NCI-H146 (cell line): ENCODE data around the gene TECTA.

Experiments used
- DNase-seq: peaks from one replicate; lab custom pipeline; 2025; lab: John Stamatoyannopoulos, UW

Gene TECTA, protein sequence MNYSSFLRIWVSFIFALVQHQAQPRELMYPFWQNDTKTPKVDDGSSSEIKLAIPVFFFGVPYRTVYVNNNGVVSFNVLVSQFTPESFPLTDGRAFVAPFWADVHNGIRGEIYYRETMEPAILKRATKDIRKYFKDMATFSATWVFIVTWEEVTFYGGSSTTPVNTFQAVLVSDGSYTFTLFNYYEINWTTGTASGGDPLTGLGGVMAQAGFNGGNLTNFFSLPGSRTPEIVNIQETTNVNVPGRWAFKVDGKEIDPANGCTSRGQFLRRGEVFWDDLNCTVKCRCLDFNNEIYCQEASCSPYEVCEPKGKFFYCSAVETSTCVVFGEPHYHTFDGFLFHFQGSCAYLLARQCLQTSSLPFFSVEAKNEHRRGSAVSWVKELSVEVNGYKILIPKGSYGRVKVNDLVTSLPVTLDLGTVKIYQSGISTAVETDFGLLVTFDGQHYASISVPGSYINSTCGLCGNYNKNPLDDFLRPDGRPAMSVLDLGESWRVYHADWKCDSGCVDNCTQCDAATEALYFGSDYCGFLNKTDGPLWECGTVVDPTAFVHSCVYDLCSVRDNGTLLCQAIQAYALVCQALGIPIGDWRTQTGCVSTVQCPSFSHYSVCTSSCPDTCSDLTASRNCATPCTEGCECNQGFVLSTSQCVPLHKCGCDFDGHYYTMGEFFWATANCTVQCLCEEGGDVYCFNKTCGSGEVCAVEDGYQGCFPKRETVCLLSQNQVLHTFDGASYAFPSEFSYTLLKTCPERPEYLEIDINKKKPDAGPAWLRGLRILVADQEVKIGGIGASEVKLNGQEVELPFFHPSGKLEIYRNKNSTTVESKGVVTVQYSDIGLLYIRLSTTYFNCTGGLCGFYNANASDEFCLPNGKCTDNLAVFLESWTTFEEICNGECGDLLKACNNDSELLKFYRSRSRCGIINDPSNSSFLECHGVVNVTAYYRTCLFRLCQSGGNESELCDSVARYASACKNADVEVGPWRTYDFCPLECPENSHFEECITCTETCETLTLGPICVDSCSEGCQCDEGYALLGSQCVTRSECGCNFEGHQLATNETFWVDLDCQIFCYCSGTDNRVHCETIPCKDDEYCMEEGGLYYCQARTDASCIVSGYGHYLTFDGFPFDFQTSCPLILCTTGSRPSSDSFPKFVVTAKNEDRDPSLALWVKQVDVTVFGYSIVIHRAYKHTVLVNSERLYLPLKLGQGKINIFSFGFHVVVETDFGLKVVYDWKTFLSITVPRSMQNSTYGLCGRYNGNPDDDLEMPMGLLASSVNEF (N-terminal part only)

DNA sequence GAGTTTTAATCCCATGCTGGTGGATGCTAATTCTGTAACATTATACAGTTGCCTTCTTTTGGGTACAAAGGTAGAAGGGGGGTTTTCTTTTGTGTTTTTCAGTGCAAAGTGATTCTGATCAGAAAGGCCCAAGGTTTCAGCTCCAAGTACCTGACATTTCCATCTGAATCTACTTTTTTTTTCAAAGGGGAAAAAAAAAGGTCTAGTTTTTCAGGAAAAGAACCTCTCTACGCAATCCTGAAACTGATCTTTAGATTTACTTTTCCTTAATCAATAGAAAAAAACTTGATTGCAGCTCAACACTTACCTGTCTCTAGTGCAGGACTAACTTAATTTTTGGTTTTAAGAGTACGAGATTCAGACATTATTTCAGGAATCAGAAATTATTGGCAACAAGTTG lies at the start of gene TECTA:
TSS of gene TECTA (plus strand) at position 301 of the 400 bp plus-strand sequence. CDS start 1,423 bp downstream, outside the sequence.
- no peak for DNase-seq

DNA sequence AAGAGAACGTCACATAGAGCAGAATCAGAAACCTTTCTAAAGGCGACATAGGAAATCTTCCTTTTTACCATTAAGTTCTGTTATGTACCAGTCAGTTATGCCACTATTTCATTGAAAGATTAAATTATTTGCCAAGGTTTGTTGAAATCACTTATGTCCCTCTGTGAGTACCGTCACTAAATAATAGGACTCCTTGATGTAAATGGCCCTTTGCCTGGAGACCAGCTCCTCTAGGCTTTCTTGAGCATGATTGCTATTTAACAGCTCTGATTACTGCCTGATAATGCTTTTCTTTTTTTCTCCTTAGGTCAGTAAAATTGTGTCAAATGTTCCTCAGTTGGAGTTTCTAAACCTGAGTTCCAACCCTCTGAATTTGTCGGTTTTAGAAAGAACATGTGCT lies 47.8 kb upstream of the TECTA start:
- no peak for DNase-seq

DNA sequence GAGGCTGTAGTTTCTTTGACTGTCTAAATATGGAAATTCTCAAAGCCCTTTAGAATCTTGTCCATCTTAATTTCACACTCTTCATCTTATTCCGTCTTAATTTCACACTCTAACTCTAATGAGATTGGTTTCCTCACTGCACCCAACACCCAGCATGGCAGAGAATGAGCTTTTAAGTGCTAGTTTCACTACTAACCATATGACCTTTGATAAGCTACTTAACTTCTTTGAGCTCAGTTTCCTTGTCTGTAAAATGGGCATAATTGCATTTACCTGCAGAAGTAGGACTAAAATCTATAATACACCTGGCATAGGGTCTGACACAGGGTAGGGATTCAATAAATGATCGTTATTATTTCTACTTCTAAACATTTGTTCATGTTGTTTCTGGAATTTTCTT lies 46.8 kb upstream of the TECTA start:
- no peak for DNase-seq

DNA sequence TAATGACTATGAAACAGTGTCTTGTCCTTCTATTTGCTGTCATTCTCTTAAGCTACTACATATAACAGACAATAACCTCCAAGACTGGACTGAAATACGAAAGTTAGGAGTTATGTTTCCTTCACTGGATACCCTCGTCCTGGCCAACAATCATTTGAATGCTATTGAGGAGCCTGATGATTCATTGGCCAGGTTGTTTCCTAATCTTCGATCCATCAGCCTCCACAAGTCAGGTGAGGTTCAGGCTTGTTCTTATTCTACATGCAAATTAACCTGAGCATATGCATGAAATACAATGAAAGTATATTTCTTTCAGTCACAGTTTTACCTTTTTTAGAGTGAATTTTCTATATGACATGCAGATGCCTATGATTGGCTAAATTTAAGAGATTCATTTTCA lies 46.0 kb upstream of the TECTA start:
- DNase-seq = no peak

DNA sequence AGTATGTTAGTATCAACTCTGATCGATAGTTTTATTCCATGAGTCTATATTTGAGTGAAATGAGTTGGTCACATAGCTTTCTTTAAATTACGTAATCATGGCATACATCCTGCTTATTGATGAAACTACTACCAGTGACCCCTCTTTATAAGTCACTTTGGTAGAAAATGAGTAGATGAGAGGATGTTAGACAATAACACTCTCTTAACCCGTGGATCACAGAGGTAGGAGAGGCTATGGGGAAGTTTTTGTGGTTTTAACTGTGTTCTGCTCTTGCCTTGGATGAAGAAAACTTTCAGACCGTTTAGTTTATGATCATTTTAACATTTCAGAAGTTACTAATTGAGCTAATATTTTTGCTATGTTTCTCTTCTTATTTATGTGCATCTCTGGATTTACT lies 43.1 kb upstream of the TECTA start:
- DNase-seq = no peak

DNA sequence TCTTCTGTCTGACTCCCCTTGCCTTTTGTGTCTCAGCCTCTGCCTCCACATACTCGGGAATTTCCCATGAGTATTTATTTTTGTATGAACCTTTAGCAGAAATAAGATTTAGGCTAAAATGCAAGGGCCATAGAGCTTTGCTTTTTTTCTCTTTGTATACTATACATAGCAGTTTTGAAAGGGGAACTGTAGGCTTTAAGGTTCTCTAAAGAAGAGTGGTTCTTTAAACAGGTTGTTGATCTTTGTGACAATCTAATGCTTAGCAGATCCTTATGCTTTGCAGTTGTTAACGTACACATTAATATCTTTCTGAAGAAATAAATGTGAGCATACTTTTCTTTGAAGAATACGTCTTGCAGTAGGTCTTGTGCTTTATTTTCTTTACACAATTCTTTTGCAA lies 42.1 kb upstream of the TECTA start:
- DNase-seq = no peak

DNA sequence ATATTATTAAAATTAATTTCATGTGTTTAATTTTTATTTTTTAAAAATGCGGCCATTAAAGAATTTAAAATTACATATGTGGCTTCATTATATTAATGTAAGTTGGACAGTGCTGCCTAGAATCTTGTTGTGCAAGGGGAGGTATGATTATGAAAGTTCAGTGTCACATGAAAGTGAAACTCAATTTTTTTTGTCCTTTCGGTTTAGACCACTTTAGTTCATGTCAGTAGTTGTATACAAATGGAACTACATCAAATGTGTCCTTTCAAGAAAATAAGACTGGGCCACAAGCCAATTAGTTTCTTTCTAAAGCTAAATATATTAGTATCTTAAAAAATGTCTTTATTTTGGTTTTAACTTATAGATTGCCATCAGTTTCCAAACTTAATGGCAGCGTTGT lies 41.4 kb upstream of the TECTA start:
- DNase-seq = no peak

DNA sequence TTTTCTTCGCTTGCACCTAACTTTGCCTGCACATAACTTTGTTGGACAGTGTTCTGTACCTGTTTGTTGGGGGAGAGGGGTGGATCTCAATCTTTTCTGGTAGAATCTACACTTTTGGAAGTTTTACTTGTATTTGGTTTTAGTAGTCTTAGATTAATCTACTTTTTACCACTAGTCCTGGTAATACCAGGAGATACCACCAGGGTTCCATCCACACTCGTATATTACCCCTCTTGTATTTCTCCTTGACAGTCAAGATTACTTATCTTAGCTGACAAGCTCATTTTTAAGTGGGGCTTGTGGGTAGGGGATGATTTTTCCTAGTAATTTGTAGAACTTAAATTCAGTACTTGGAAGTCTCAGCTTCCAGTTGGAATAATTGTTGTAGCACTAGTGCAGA lies 37.3 kb upstream of the TECTA start:
- DNase-seq = no peak

DNA sequence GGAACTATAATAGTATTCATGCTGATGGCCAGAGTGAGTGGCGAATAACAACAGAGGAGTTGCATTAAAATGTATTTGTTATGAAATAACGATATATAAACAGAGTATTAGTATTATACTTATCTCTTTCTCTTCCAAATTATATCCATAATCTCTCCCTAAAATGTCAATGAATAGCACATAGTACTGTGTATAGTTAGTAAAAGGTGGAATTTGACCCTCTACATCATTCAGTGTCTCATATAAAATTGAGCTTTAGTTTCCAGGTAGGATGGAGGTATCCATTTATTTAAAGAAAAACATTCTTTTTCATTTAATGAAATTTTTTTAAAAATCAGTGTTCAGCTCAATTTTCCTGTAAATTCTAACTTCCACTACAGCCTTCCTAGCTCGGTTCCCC lies 34.4 kb upstream of the TECTA start:
- DNase-seq = no peak

DNA sequence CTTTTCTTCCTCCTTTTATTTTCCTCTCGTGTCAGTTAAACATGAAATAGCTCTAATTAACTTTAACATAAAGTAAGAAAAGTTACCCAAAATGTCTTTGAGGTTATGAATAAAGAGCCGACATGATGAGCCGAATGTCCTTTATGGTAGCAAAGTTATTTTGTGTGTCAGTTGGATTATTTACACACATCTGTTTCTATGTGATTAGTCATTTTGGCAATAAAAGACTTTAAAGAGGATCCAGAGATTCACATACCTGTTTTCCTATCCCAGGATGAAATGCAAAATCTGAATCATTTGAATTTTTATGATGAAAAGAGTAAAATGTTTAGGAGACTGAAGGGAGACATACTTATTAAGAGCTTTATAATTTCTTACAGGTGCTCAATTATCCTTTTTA lies 34.0 kb upstream of the TECTA start:
- DNase-seq = no peak

DNA sequence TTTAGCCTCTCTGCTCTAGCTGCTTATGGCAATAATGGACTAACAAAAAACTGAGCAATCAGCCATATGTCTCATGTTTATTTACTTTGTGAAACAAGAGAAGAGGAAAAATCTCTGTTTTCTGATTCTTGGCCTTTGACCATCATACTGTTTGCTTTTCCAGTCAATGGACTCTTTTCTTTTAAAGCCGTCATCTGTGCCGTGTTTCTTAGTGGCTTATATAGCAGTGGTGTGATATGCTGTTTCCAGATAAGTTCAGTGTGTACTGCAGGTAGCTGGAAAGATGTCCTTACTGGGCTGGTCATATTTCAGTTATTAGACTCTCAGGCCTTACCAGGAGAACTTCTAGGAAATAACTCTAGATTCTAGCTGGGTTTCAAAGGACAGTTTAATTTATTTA lies 33.6 kb upstream of the TECTA start:
- peak; percentile 75 for DNase-seq

DNA sequence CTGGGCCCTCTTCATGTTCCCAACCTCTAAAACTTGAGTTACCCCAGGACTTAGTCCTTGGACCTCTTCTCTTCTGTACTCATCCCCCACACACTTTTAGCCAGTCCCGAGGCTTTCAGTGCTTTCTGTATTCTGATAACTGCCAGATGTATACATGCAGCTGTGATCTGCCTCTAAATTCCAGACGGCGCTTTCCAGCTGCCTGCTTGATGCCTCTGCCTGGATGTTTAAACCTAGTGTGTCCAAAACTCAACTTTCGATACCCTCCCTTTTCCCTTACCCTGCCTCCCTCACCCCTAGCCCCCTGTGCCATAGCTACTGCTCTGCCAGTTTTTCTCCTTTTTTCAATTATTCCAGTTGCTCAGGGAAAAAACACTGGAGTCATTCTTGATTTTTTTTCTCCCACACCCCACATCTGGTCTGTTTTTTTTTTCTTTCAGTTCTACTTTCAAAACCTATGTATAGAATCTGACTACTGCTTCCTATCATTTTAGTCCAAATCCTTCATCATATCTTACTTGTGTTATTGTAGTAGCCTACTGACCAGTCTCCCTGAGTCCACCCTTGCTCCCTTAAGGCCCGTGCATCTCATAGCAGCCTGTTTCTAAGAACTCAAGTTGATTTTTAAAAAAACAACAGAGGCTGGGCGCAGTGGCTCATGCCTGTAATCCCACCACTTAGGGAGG lies 32.9 kb upstream of the TECTA start:
- DNase-seq = no peak

DNA sequence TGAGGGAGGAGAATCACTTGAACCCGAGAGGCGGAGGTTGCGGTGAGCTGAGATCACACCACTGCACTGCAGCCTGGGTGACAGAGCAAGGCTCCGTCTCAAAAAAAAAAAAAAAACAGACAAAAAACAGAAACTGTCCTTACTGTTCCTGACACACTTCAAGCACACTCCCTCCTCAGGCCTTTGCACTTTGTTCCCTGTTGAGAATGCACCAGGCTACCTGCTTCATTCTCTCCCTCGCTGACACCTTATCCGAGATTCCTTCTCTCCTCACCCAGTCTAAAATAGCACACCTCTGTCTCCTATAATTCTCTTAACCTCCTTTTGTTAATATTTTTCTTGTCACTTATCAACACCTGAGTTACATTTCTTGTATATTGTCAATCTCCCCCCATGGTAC lies 32.3 kb upstream of the TECTA start:
- DNase-seq = no peak

DNA sequence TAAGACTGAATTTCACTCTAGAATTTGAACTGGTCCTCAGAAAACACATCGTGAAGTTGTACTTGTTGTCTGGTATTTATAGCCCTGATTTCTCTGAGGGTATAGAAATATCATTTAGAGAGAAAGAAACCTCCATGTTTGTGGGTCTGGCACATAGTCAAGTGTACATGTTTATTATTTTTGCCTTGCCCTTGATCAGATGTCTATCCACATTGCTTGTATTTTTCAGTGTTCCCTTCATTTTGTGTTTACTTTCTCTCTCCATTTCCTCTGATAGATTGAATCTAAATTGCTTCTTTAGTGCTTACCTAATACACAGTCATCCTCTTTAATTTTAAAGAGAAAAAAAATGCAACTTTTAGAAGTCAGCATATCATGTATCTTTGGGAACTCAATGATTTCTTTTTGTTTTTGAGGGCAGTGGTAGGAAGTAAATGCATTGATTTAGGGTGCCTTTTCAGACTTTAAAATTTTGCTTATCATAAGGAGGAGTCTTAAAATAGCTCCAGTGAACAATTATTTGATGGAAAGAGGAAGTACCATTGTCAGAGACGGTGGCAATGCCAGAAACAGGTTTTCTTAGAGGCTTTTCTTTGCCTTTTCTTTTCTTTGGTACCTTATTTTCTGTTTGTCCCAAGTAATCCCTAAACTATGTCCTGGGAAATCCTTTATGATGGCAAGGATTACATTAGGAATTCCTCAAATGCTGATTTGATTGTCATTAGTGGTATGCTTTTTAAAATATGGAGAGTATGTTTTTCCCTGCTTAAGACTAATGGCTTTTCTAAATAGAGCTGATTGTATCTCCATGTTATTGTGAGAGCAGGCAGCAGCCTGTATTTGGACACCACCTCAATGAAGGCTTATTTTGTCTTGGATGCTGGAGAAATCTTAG lies 29.8 kb upstream of the TECTA start:
- DNase-seq = no peak

DNA sequence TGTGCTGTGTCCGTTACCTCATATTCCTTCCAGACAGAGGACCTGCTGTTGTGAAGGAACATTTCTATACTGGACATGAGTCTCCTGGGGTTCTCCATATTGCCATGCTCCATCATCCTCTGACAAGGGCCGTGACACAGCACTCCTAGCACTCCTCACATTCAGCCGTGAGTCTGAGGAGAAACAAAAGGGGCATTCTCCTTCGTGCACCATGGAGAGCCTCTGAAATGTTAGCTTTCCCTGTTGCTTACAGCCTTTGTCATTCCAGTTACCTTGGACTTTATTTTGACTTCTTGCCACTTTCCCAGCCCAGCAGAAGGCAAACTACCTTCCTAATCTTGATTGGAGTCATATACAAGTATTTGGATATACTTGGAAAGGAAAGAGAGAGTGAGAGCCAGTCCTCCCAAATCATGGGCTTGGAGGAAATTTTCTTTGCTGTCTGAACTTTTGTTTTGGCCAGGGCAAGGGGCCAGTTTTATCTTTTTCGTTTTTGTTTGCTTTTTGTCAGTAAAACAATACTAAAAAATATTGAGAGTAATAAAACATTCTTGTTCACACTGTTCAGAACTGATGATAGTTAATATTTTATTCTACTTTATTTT lies 29.1 kb upstream of the TECTA start:
- no peak for DNase-seq

DNA sequence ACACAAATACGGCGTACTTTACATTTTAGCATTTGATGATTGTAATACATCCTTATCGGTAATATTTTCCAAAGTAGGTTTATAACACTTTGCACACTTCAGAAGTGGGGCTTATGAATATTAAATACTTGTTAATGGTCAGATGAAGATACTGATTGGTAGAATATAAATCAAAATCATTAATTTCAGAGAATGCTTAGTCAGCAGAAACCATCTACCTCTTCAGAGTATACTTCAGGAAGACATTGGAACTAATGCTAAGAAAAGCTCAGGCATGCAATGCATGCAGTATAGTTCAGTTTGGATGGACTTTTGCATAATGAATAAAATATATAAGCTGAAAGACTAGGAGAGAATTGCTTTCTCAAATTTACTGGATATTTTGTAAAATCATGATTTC lies 19.7 kb upstream of the TECTA start:
- no peak for DNase-seq

DNA sequence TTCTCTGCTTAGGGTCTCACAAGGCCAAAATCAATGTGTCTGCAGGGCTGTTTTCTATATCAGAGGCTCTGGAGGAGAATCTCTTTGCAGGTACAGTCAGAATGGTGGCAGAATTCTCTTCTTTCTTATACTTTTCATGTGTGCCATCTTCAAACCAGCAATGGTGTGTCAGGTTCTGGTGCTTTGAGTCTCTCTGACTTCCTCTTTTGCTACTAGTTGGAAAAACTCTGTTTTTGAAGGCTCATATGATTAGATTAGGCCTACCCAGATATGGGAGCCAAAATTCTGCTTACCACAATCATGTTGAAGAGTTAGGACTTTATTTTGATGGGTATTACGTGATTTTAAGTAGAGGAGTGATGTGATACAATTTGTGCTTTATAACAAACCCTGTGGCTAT lies 18.8 kb upstream of the TECTA start:
- no peak for DNase-seq

DNA sequence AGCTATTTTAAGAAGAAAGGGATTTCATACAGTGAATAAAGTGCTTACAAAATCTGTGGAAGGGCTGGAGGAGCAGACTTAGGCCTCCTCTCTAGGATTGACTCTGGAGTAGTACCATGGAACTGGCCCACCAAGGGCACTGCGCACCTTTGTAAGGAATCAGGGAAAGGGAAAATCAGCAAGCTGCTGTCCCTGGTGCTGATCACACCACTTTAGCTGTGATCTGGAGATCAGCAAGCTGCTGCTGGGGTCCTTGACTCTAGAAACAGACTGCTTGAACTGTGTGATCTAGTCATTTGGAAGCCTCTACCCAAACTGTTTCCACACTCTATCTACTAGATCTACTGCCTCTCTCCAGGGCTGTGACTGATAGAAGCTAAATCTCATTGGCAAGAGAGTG lies 18.4 kb upstream of the TECTA start:
- DNase-seq = no peak

DNA sequence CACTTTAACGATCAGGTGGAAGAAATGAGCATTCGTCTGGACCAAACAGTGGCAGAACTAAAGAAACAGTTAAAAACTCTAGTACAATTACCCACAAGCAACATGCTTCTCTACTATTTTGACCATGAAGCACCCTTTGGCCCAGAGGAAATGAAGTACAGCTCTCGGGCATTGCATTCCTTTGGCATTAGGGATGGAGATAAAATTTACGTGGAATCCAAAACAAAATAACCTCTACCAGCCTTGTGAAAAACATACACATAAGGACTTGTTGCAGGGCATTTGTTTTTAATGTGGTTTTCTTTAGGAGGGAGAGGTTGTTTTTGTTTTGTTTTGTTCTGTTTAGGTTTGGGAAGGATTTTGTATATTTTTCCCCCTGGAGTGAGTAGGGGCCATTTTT lies 14.2 kb upstream of the TECTA start:
- no peak for DNase-seq

DNA sequence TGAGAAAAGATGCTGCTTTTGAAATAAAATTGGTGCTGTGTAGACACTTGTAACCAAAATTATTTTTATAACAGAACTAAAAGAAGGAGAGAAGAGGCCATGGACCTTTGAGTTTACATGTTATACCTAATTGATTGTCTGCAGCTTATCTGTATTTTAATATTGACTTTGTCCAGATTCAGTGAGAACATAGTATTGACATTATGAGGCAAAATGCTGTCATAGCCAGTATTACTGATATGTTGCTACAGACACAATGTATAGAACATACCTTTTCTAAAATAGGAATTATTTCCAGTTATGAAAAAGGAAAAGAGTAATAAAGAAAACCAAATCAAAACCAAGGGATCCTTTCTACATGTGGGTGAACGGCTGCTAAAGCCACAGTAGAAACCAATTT lies 11.5 kb upstream of the TECTA start:
- no peak for DNase-seq
